Activated T-cell treated with anti-CD3 and anti-CD28 coated beads, Interleukin-2, amount 50 U/mL, for 24 hours (primary cell): ENCODE data around the gene DUSP9.
"Not testable (repeated sequence)": the region's sequence is repeated elsewhere in the genome, so short reads cannot be mapped to it uniquely, and the experiment has no call there.

ENCODE experiments used
- DNase-seq: peaks from one replicate; pipeline ENCODE4 v3.0.0-alpha.2; 2020
- H3K27ac Mint-ChIP-seq: 2 replicates; pipeline ENCODE4 v1.8.0; 2020; ENCODE audit warnings: mild to moderate bottlenecking, mixed read lengths
- H3K27me3 Mint-ChIP-seq: 2 replicates; pipeline ENCODE4 v1.8.0; 2020; ENCODE audit warnings: mixed read lengths
- H3K36me3 Mint-ChIP-seq: 2 replicates; pipeline ENCODE4 v1.8.0; 2020; ENCODE audit warnings: low read depth, mixed read lengths
- H3K4me1 Mint-ChIP-seq: 2 replicates; pipeline ENCODE4 v1.8.0; 2020; ENCODE audit warnings: low read depth, mixed read lengths
- H3K4me3 Mint-ChIP-seq: 2 replicates; pipeline ENCODE4 v1.8.0; 2020; ENCODE audit warnings: mild to moderate bottlenecking, moderate library complexity, mixed read lengths
- H3K9me3 Mint-ChIP-seq: 2 replicates; pipeline ENCODE4 v1.8.0; 2020; ENCODE audit warnings: mixed read lengths

DUSP9 gene

GRCh38 chrX:153668423-153669173 is 21.6 kb downstream of the DUSP9 start:
- Mint-ChIP-seq H3K4me1 (peaks cover 12% of the 10 kb centered on the region), H3K36me3 (no peaks in the 10 kb centered on the region), H3K27me3 (peaks cover 60% of the 10 kb centered on the region), H3K4me3 (no peak overlapping the region), H3K27ac (no peak overlapping the region), H3K9me3 (no peaks in the 10 kb centered on the region)
- DNase-seq, result no peak

- Mint-ChIP-seq H3K27ac (no peak overlapping the region), H3K4me1 (peaks cover 13% of the 10 kb centered on the region)
- DNase-seq, result peak; percentile 72
Measured at GRCh38 chrX:153669174-153669890, 22.3 kb downstream of the DUSP9 start.

GRCh38 chrX:153669901-153670731 is 23.1 kb downstream of the DUSP9 start:
- Mint-ChIP-seq H3K27ac (no peak overlapping the region), H3K4me3 (no peak overlapping the region), H3K36me3 (no peaks in the 10 kb centered on the region), H3K4me1 (peaks cover 13% of the 10 kb centered on the region), H3K27me3 (peaks cover 63% of the 10 kb centered on the region), H3K9me3 (no peaks in the 10 kb centered on the region)
- DNase-seq, result no peak

More at GRCh38 chrX:153669174-153669890, 22.3 kb downstream of the DUSP9 start:
- Mint-ChIP-seq H3K4me3 (no peak overlapping the region), H3K36me3 (no peaks in the 10 kb centered on the region), H3K9me3 (no peaks in the 10 kb centered on the region), H3K27me3 (peaks cover 63% of the 10 kb centered on the region)

GRCh38 chrX:153670748-153671588 is 24.0 kb downstream of the DUSP9 start:
- Mint-ChIP-seq H3K27ac (no peak overlapping the region), H3K4me3 (no peak overlapping the region), H3K36me3 (no peaks in the 10 kb centered on the region), H3K4me1 (peaks cover 13% of the 10 kb centered on the region), H3K27me3 (peaks cover 58% of the 10 kb centered on the region), H3K9me3 (no peaks in the 10 kb centered on the region)
- DNase-seq, result no peak

- DNase-seq, result no peak
- Mint-ChIP-seq H3K4me1 (peaks cover 13% of the 10 kb centered on the region), H3K9me3 (no peaks in the 10 kb centered on the region), H3K27me3 (peaks cover 54% of the 10 kb centered on the region), H3K4me3 (no peak overlapping the region), H3K36me3 (no peaks in the 10 kb centered on the region), H3K27ac (no peak overlapping the region)
Measured at GRCh38 chrX:153671589-153672530, 24.9 kb downstream of the DUSP9 start.

GRCh38 chrX:153672531-153673427 is 25.8 kb downstream of the DUSP9 start:
- H3K4me3 Mint-ChIP-seq, result peak overlapping the region; percentile 31
- DNase-seq, result no peak
- no peak overlapping the region for H3K27ac Mint-ChIP-seq
- H3K9me3 Mint-ChIP-seq, result no peaks in the 10 kb centered on the region
- peaks cover 9% of the 10 kb centered on the region for H3K4me1 Mint-ChIP-seq
- no peaks in the 10 kb centered on the region for H3K36me3 Mint-ChIP-seq
- peaks cover 49% of the 10 kb centered on the region for H3K27me3 Mint-ChIP-seq

- Mint-ChIP-seq H3K36me3 (no peaks in the 10 kb centered on the region), H3K27ac (no peak within 1 kb of the TSS), H3K4me1 (peaks cover 4% of the 10 kb centered on the region), H3K9me3 (no peaks in the 10 kb centered on the region), H3K4me3 (peak within 1 kb of the TSS; percentile 31), H3K27me3 (peaks cover 49% of the 10 kb centered on the region)
- DNase-seq, result no peak
Measured at GRCh38 chrX:153673428-153674218, 26.6 kb downstream of the DUSP9 start, which contains the start of gene PNCK. Gene PNCK, minus strand, starts transcription at chrX:153673813. Its CDS starts 737 bp downstream, at chrX:153673076.

- H3K36me3 Mint-ChIP-seq, result no peaks in the 10 kb centered on the region
- DNase-seq, result no peak
- H3K27ac Mint-ChIP-seq, result no peak overlapping the region
- H3K4me3 Mint-ChIP-seq, result no peak overlapping the region
- peaks cover 4% of the 10 kb centered on the region for H3K4me1 Mint-ChIP-seq
- H3K27me3 Mint-ChIP-seq, result peaks cover 49% of the 10 kb centered on the region
- no peaks in the 10 kb centered on the region for H3K9me3 Mint-ChIP-seq
Measured at GRCh38 chrX:153674219-153674851, 27.3 kb downstream of the DUSP9 start.

GRCh38 chrX:153681175-153681574 is 34.2 kb downstream of the DUSP9 start:
- H3K27ac Mint-ChIP-seq, result no peak overlapping the region
- peak; percentile 12 for DNase-seq
- H3K4me1 Mint-ChIP-seq, result no peaks in the 10 kb centered on the region
- H3K36me3 Mint-ChIP-seq, result no peaks in the 10 kb centered on the region
- no peaks in the 10 kb centered on the region for H3K9me3 Mint-ChIP-seq
- H3K27me3 Mint-ChIP-seq, result peaks cover 35% of the 10 kb centered on the region
- H3K4me3 Mint-ChIP-seq, result no peak overlapping the region

- not testable (repeated sequence) for H3K9me3 Mint-ChIP-seq, H3K27ac Mint-ChIP-seq, DNase-seq, H3K36me3 Mint-ChIP-seq, H3K4me1 Mint-ChIP-seq, H3K4me3 Mint-ChIP-seq
- peaks cover 33% of the 10 kb centered on the region for H3K27me3 Mint-ChIP-seq
Measured at GRCh38 chrX:153683486-153683885, 36.5 kb downstream of the DUSP9 start.

GRCh38 chrX:153684467-153685155 is 37.6 kb downstream of the DUSP9 start:
- H3K36me3 Mint-ChIP-seq, result no peaks in the 10 kb centered on the region

More at GRCh38 chrX:153684467-153685155, 37.6 kb downstream of the DUSP9 start:
- Mint-ChIP-seq H3K4me3 (no peak overlapping the region), H3K9me3 (no peaks in the 10 kb centered on the region), H3K27me3 (peaks cover 35% of the 10 kb centered on the region), H3K27ac (no peak overlapping the region), H3K4me1 (no peaks in the 10 kb centered on the region)
- DNase-seq, result no peak
